IMR-90 (cell line): ENCODE data around the gene PSPC1. TPM values are rescaled to one million over a fixed set of nuclear protein-coding genes. Genes with fewer than 3 reads are reported as not detected.

Source experiments
- ATAC-seq: fragments of 200-7000 bp; cut with Tn5 transposase; 2 replicates; pipeline ENCODE4 v1.9.1; 2020; ENCODE audit warnings: low read depth, mild to moderate bottlenecking, moderate library complexity
- BruUV-seq: library from RNA; stranded (reverse); fragments of 400-500 nt; replicated peaks from 2 replicates; lab custom pipeline; 2021; lab: Mats Ljungman, UMichigan
- CTCF ChIA-PET: fragments of 300-600 bp; formaldehyde crosslinking; extraction: SDS; loops from one replicate; lab custom pipeline; 2021; ENCODE audit warnings: antibody characterized with exemption; lab: Yijun Ruan, JAX
- POLR2A ChIA-PET: fragments of 300-600 bp; sonication (Branson Sonifier 250); formaldehyde crosslinking; loops from one replicate; lab custom pipeline; 2022; ENCODE audit warnings: antibody characterized with exemption; ENCODE audit not compliant: unreplicated experiment; lab: Charles Lee
- DNase-seq: peaks from one replicate; pipeline ENCODE4 v3.0.0; 2013
- H2AFZ ChIP-seq: replicated peaks from 2 replicates; pipeline ENCODE3; 2013; ENCODE audit warnings: low read length, mild to moderate bottlenecking; ENCODE audit not compliant: poor library complexity
- H2AK5ac ChIP-seq: 2 replicates; pipeline ENCODE4 v1.6.1; 2013; ENCODE audit warnings: low read depth, low read length, inconsistent platforms
- H2AK9ac ChIP-seq: replicated peaks from 2 replicates; pipeline ENCODE3; 2013; ENCODE audit warnings: mild to moderate bottlenecking, low read depth, low read length, moderate library complexity; ENCODE audit not compliant: poor library complexity
- H2BK120ac ChIP-seq: 2 replicates; pipeline ENCODE4 v1.6.1; 2013; ENCODE audit warnings: low read depth, low read length, inconsistent platforms
- H2BK15ac ChIP-seq: 3 replicates; pipeline ENCODE4 v1.6.1; 2013; ENCODE audit warnings: low read depth, low read length, inconsistent platforms
- H2BK20ac ChIP-seq: 2 replicates; pipeline ENCODE4 v1.6.1; 2013; ENCODE audit warnings: low read depth, mild to moderate bottlenecking, inconsistent platforms, low read length, moderate library complexity
- H2BK5ac ChIP-seq: 2 replicates; pipeline ENCODE4 v1.6.1; 2013; ENCODE audit warnings: mild to moderate bottlenecking, low read depth, low read length, inconsistent platforms; ENCODE audit not compliant: poor library complexity, severe bottlenecking
- H3K14ac ChIP-seq: replicated peaks from 2 replicates; pipeline ENCODE4 v1.6.1; 2013; ENCODE audit warnings: low read depth, low read length, inconsistent platforms
- H3K18ac ChIP-seq: 2 replicates; pipeline ENCODE4 v1.6.1; 2013; ENCODE audit warnings: low read depth, low read length, control low read depth
- H3K23ac ChIP-seq: 2 replicates; pipeline ENCODE4 v1.6.1; 2013; ENCODE audit warnings: low read depth, low read length, inconsistent platforms
- H3K27ac ChIP-seq: 2 replicates; pipeline ENCODE4 v1.5.1; 2013; ENCODE audit warnings: mild to moderate bottlenecking, control low read depth, low read length; ENCODE audit not compliant: insufficient read depth
- H3K27me3 ChIP-seq: 2 replicates; pipeline ENCODE4 v1.6.1; 2013; ENCODE audit warnings: low read length; ENCODE audit not compliant: control insufficient read depth, insufficient read depth
- H3K36me3 ChIP-seq: 2 replicates; pipeline ENCODE4 v1.6.1; 2013; ENCODE audit warnings: low read length, mixed read lengths; ENCODE audit not compliant: control insufficient read depth, insufficient read depth
- H3K4ac ChIP-seq: 2 replicates; pipeline ENCODE4 v1.6.1; 2013; ENCODE audit warnings: low read depth, low read length, inconsistent platforms
- H3K4me1 ChIP-seq: 2 replicates; pipeline ENCODE4 v1.6.1; 2013; ENCODE audit warnings: low read length, mixed read lengths; ENCODE audit not compliant: control insufficient read depth, insufficient read depth
- H3K4me2 ChIP-seq: 2 replicates; pipeline ENCODE4 v1.6.1; 2013; ENCODE audit warnings: low read depth, mild to moderate bottlenecking, control low read depth, low read length, moderate library complexity
- H3K4me3 ChIP-seq: 2 replicates; pipeline ENCODE4 v1.5.1; 2013; ENCODE audit warnings: low read depth, mild to moderate bottlenecking, control low read depth, low read length, moderate library complexity; ENCODE audit not compliant: insufficient read depth
- H3K56ac ChIP-seq: 2 replicates; pipeline ENCODE4 v1.6.1; 2013; ENCODE audit warnings: low read length, inconsistent platforms; ENCODE audit not compliant: insufficient read depth; ENCODE audit errors: extremely low read depth
- H3K79me1 ChIP-seq, 2 experiments: 2 replicates each; pipeline ENCODE4 v1.6.1; 2013; ENCODE audit warnings: low read length in 2 of 2, inconsistent platforms in 1 of 2, low read depth in 1 of 2
- H3K9ac ChIP-seq: 2 replicates; pipeline ENCODE4 v1.6.1; 2013; ENCODE audit warnings: low read depth, low read length, control low read depth
- H3K9me1 ChIP-seq: 2 replicates; pipeline ENCODE4 v1.6.1; 2013; ENCODE audit warnings: low read length, inconsistent platforms; ENCODE audit not compliant: insufficient read depth
- H3K9me3 ChIP-seq: 2 replicates; pipeline ENCODE4 v1.6.1; 2013; ENCODE audit warnings: low read length; ENCODE audit not compliant: control insufficient read depth, insufficient read depth
- H4K20me1 ChIP-seq: 2 replicates; pipeline ENCODE4 v1.6.1; 2013; ENCODE audit warnings: low read length, inconsistent platforms; ENCODE audit not compliant: insufficient read depth
- H4K5ac ChIP-seq: 2 replicates; pipeline ENCODE4 v1.6.1; 2013; ENCODE audit warnings: mild to moderate bottlenecking, low read depth, low read length, control low read depth
- H4K8ac ChIP-seq, 2 experiments: 2 replicates each; pipeline ENCODE4 v1.6.1; 2013; ENCODE audit warnings: low read depth in 2 of 2, low read length in 2 of 2, control low read depth in 1 of 2, inconsistent platforms in 1 of 2
- H4K91ac ChIP-seq: 2 replicates; pipeline ENCODE4 v1.6.1; 2013; ENCODE audit warnings: low read depth, low read length, inconsistent platforms; ENCODE audit not compliant: insufficient read depth
- BHLHE40 ChIP-seq: fragments of 150-350 bp; IDR thresholded peaks from 2 replicates; pipeline ENCODE4 v1.6.1; 2016; ENCODE audit warnings: mild to moderate bottlenecking, low read depth, low read length
- CEBPB ChIP-seq: IDR thresholded peaks from 2 replicates; pipeline ENCODE4 v1.6.1; 2012; ENCODE audit warnings: low read depth, low read length, improper control_type of control experiment
- CHD1 ChIP-seq: IDR thresholded peaks from 2 replicates; pipeline ENCODE4 v1.6.1; 2012; ENCODE audit warnings: low read depth, low read length, improper control_type of control experiment
- CTCF ChIP-seq: conservative IDR thresholded peaks from 2 replicates; pipeline ENCODE4 v1.5.1; 2012; ENCODE audit warnings: mild to moderate bottlenecking, low read depth, low read length, improper control_type of control experiment
- ELK1 ChIP-seq: fragments of 150-350 bp; IDR thresholded peaks from 2 replicates; pipeline ENCODE4 v1.6.1; 2016; ENCODE audit warnings: low read depth, mild to moderate bottlenecking, low read length, moderate library complexity, borderline replicate concordance
- FOS ChIP-seq: fragments of 150-350 bp; IDR thresholded peaks from 2 replicates; pipeline ENCODE4 v1.6.1; 2016; ENCODE audit warnings: low read depth, low read length
- MAFK ChIP-seq: IDR thresholded peaks from 2 replicates; pipeline ENCODE4 v1.6.1; 2012; ENCODE audit warnings: low read depth, low read length, improper control_type of control experiment
- MAZ ChIP-seq: IDR thresholded peaks from 2 replicates; pipeline ENCODE4 v1.6.1; 2012; ENCODE audit warnings: low read depth, mild to moderate bottlenecking, low read length, improper control_type of control experiment, moderate library complexity, borderline replicate concordance
- MXI1 ChIP-seq: IDR thresholded peaks from 2 replicates; pipeline ENCODE4 v1.6.1; 2012; ENCODE audit warnings: low read depth, mild to moderate bottlenecking, low read length, moderate library complexity, borderline replicate concordance
- NFE2L2 ChIP-seq: fragments of 150-350 bp; IDR thresholded peaks from 2 replicates; pipeline ENCODE4 v1.6.1; 2016; ENCODE audit warnings: low read depth, mild to moderate bottlenecking, low read length
- POLR2A ChIP-seq: IDR thresholded peaks from 2 replicates; pipeline ENCODE4 v1.6.1; 2012; ENCODE audit warnings: mild to moderate bottlenecking, low read depth, low read length
- RAD21 ChIP-seq: IDR thresholded peaks from 2 replicates; pipeline ENCODE4 v1.6.1; 2012; ENCODE audit warnings: low read length, improper control_type of control experiment
- RCOR1 ChIP-seq: IDR thresholded peaks from 2 replicates; pipeline ENCODE4 v1.6.1; 2012; ENCODE audit warnings: mild to moderate bottlenecking, low read length, improper control_type of control experiment; ENCODE audit not compliant: insufficient replicate concordance
- RFX5 ChIP-seq: IDR thresholded peaks from 2 replicates; pipeline ENCODE4 v1.8.0; 2012; ENCODE audit warnings: low read depth, mild to moderate bottlenecking, low read length, moderate library complexity
- SMC3 ChIP-seq: fragments of 150-350 bp; IDR thresholded peaks from 2 replicates; pipeline ENCODE4 v1.6.1; 2016; ENCODE audit warnings: low read depth, mild to moderate bottlenecking, antibody characterized with exemption, low read length, moderate library complexity
- WGBS, 2 experiments: methylation state at CpG; one replicate each; pipeline versions ENCODE4 v1.1.5 to v1.1.7; 2013; ENCODE audit warnings: missing lambda C conversion rate in 2 of 2; ENCODE audit not compliant: insufficient read length in 1 of 2; ENCODE audit errors: extremely low coverage in 2 of 2; 5-methylcytosine and 5-hydroxymethylcytosine counted together
- dilution Hi-C: fragments of 300-500 bp; cut with HindIII; formaldehyde crosslinking; loops from one replicate; pipeline ENCODE4 v1.14.3; 2018; ENCODE audit warnings: low sequenced_read_pairs; ENCODE audit not compliant: unreplicated experiment
- in situ Hi-C: fragments of 300-500 bp; cut with MboI; formaldehyde crosslinking; loops from 3 replicates; pipeline ENCODE4 v1.14.3; 2019; ENCODE audit warnings: low sequenced_read_pairs, inconsistent platforms, mixed read lengths
- intact Hi-C: fragments of 100-400 bp; cut with micrococcal nuclease; formaldehyde crosslinking; loops from 2 replicates; pipeline ENCODE4 v1.10.0; 2022
- polyA plus RNA-seq, 3 experiments: library from polyadenylated mRNA; depleted of rRNA; stranded (reverse); fragments of >200 nt; gene quantifications; 2 replicates each; pipeline ENCODE4 v1.2.3, GENCODE V29; 2012; ENCODE audit warnings: low replicate concordance in 1 of 3
- total RNA-seq: library from RNA; depleted of rRNA; stranded (reverse); fragments of >200 nt; gene quantifications from 2 replicates; pipeline ENCODE4 v1.2.3, GENCODE V29; 2012
- TF ChIP-seq, protein P1 (sequence below): fragments of 150-350 bp; IDR thresholded peaks from 2 replicates; pipeline ENCODE4 v1.6.1; 2017; ENCODE audit warnings: mild to moderate bottlenecking, antibody characterized with exemption, low read length, low read depth

Gene PSPC1
- total and polyA plus RNA-seq, 2 of the 4 experiments (the other 2 are of a cell fraction), result 38.3 to 39.8 TPM

GRCh38 chr13:19767966-19768365 is 14.8 kb downstream of the PSPC1 start:
- Histone ChIP-seq H3K23ac (no peak overlapping the region), H3K9me3 (no peaks in the 10 kb centered on the region), H3K9me1 (peaks cover 10% of the 10 kb centered on the region; the same call in 1 of the 2 replicates), H2BK120ac (no peak overlapping the region), H4K20me1 (peaks cover 65% of the 10 kb centered on the region), H3K4me2 (no peak overlapping the region), H4K5ac (no peak overlapping the region), H4K8ac (no peak overlapping the region; a peak in 1 of 4 replicates), H3K56ac (no peak overlapping the region), H2BK15ac (no peak overlapping the region), H3K14ac (no peak overlapping the region), H2AK9ac (no peak overlapping the region), H3K36me3 (peaks cover 41% of the 10 kb centered on the region), H3K4me3 (no peak overlapping the region), H3K9ac (no peak overlapping the region), H3K4me1 (peaks cover 2% of the 10 kb centered on the region; the same call in 1 of the 2 replicates), H2AFZ (no peak overlapping the region), H3K79me1 (peaks cover 24 to 51% of the 10 kb centered on the region in 2 experiments), H3K4ac (no peak overlapping the region), H2BK5ac (no peak overlapping the region), H4K91ac (no peak overlapping the region), H2BK20ac (no peak overlapping the region), H2AK5ac (no peak overlapping the region; the same call in 1 of the 2 replicates), H3K27ac (no peak overlapping the region), H3K27me3 (no peaks in the 10 kb centered on the region), H3K18ac (no peak overlapping the region)
- no TSS peak for BruUV-seq
- in situ Hi-C loops, result no loop called here
- DNase-seq, result no peak
- POLR2A ChIA-PET, result no interaction called here
- dilution Hi-C loops, result no loop called here
- TF ChIP-seq NFE2L2, result no peak
- no peak for TF ChIP-seq FOS
- TF ChIP-seq RCOR1, result no peak
- TF ChIP-seq MXI1, result no peak
- TF ChIP-seq CHD1, result no peak
- no peak for TF ChIP-seq BHLHE40
- no peak for TF ChIP-seq SMC3
- TF ChIP-seq MAFK, result no peak
- no peak for TF ChIP-seq RAD21
- no peak for TF ChIP-seq ELK1
- TF ChIP-seq RFX5, result no peak
- no peak for TF ChIP-seq CTCF
- TF ChIP-seq, protein P1, sequence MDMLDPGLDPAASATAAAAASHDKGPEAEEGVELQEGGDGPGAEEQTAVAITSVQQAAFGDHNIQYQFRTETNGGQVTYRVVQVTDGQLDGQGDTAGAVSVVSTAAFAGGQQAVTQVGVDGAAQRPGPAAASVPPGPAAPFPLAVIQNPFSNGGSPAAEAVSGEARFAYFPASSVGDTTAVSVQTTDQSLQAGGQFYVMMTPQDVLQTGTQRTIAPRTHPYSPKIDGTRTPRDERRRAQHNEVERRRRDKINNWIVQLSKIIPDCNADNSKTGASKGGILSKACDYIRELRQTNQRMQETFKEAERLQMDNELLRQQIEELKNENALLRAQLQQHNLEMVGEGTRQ, result no peak
- TF ChIP-seq POLR2A, result no peak
- TF ChIP-seq CEBPB, result no peak
- TF ChIP-seq MAZ, result no peak
- no CpG with 5 or more reads among the region's 2 CpGs for WGBS, 2 experiments
- ATAC-seq, result no peak
- intact Hi-C loops, result loop anchor here (10.0 kb wide), 1 partner anchor 53 kb away; no protein-coding TSS in a partner anchor
- CTCF ChIA-PET, result interaction anchor here (0.6 kb wide), 1 partner anchor 592 kb away, joined by 4 read pairs; no protein-coding TSS in a partner anchor
